Activated CD8-positive, alpha-beta memory T cell treated with anti-CD3 and anti-CD28 coated beads, Interleukin-2, amount 10 ng/mL, durations not matched to agents 7 days and 5 days (primary cell): ENCODE measurements around the gene RSBN1L. TPM values are rescaled to one million over a fixed set of nuclear protein-coding genes. Genes with fewer than 3 reads are reported as not detected.
"Not testable (repeated sequence)": the region's sequence is repeated elsewhere in the genome, so short reads cannot be mapped to it uniquely, and the experiment has no call there.

ENCODE experiments used
- ATAC-seq: fragments of 150-1000 bp; cut with Tn5 transposase; one replicate; pipeline ENCODE4 v1.10.0; 2021; ENCODE audit warnings: moderate library complexity
- CTCF ChIA-PET: fragments of 350-600 bp; sonication (Branson Sonifier 250); formaldehyde crosslinking; loops from one replicate; lab custom pipeline; 2021; ENCODE audit warnings: antibody characterized with exemption; lab: Charles Lee
- DNase-seq: peaks from one replicate; pipeline ENCODE4 v3.0.0-alpha.2; 2020
- H3K27ac Mint-ChIP-seq: one replicate; pipeline ENCODE4 v1.8.0; 2021; ENCODE audit warnings: mild to moderate bottlenecking, mixed read lengths
- H3K27me3 Mint-ChIP-seq: one replicate; pipeline ENCODE4 v1.8.0; 2021; ENCODE audit warnings: mixed read lengths
- H3K36me3 Mint-ChIP-seq: one replicate; pipeline ENCODE4 v1.8.0; 2021; ENCODE audit warnings: mild to moderate bottlenecking, mixed read lengths
- H3K4me1 Mint-ChIP-seq: one replicate; pipeline ENCODE4 v1.8.0; 2021; ENCODE audit warnings: mixed read lengths
- H3K4me3 Mint-ChIP-seq: one replicate; pipeline ENCODE4 v1.8.0; 2021; ENCODE audit warnings: mild to moderate bottlenecking, moderate library complexity, mixed read lengths
- H3K9me3 Mint-ChIP-seq: one replicate; pipeline ENCODE4 v1.8.0; 2022; ENCODE audit warnings: low read depth, mixed read lengths
- total RNA-seq, 2 experiments: library from RNA; stranded (reverse); gene quantifications; one replicate each; pipeline ENCODE4 v1.2.3, GENCODE V29; 2021

The RSBN1L gene
- total RNA-seq, 2 experiments from 2014 or later: 23.3 to 26.7 TPM

DNA sequence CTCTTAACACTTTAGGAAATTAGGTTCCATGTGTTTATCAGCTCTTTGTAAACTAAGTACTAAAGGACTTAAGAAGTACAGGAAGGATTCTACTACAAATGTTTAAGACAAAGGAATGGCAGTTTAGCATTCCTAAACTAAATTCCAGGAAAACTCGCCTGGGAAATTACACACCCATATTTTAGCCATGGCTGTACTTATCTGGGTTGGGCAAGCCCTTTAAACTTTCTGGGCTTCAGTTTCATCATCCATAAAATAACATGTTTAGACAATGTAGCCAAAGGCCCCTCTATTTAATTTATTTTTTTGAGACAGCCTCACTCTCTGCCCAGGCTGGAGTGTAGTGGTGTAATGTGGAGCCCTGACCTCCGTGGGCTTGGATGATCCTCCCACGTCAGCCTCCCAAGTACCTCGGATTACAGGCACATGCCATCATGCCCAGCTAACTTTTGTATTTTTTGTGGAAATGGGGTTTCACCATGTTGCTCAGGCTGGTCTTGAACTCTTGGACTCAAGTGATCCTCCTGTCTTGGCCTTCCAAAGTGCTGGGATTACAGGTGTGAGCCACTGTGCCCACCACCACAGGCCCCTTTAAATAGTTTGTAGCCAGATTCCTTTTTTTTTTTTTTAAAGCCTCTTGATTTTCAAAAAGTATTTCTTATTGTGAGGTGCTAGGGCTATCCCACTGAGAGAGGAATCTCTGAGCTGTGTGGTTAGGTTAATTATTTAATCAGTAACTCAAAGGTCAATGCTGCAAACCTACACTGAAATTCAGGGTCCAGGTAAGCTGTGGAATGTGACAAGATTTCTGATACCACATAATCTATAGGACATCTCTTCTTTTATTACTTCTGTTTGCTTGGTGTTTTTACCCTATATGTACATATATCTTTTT lies 69.9 kb downstream of the RSBN1L start:
- Mint-ChIP-seq H3K9me3 (no peaks in the 10 kb centered on the region), H3K4me1 (peaks cover 4% of the 10 kb centered on the region), H3K4me3 (no peak overlapping the region), H3K27ac (no peak overlapping the region), H3K36me3 (peaks cover 11% of the 10 kb centered on the region), H3K27me3 (no peaks in the 10 kb centered on the region)
- no peak for ATAC-seq
- DNase-seq: no peak
- CTCF ChIA-PET: interaction anchor here (1.4 to 3.3 kb wide), 2 partner anchors 22 to 115 kb away, joined by 3 to 12 read pairs; no protein-coding TSS in a partner anchor

DNA sequence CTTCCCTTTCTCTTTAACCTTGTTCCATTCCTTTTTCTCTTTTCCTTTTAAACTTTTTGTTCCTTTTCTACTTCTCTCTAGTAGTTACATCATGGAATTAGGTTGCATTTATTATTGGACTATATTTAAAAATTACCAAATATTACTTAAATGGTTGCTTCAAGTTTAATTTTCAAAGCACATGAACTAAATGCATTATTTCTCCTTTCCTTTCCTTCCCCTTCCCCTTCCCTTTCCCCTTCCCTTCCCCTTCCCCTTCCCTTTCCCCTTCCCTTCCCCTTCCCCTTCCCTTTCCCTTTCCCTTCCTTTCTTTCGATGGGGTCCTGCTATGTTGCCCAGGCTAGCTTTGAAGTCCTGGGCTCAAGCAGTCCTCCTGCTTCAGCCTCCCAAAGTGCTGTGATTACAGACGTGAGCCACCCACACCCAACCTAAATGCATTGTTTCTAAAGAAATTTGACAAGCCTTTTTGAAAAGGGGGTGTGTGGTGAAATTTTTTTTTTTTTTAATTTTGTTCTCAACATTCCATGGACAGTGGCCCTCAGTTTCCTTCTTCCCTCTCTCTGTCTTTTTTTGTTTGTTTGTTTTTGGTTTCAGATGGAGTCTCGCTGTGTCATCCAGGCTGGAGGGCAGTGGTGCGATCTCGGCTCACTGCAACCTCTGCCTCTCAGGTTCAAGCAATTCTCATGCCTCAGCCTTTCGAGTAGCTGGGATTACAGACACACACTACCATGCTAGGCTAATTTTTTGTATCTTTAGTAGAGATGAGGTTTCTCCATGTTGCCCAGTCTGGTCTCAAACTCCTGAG lies 70.7 kb downstream of the RSBN1L start:
- no peak overlapping the region for H3K27ac Mint-ChIP-seq
- peaks cover 5% of the 10 kb centered on the region for H3K4me1 Mint-ChIP-seq
- no peaks in the 10 kb centered on the region for H3K27me3 Mint-ChIP-seq
- DNase-seq: no peak
- H3K9me3 Mint-ChIP-seq: no peaks in the 10 kb centered on the region
- no peak overlapping the region for H3K4me3 Mint-ChIP-seq
- H3K36me3 Mint-ChIP-seq: peaks cover 11% of the 10 kb centered on the region
- CTCF ChIA-PET: interaction anchor here (0.6 to 3.3 kb wide), 3 partner anchors 21 to 118 kb away, joined by 3 to 12 read pairs (median 3); no protein-coding TSS in a partner anchor
- ATAC-seq: no peak

DNA sequence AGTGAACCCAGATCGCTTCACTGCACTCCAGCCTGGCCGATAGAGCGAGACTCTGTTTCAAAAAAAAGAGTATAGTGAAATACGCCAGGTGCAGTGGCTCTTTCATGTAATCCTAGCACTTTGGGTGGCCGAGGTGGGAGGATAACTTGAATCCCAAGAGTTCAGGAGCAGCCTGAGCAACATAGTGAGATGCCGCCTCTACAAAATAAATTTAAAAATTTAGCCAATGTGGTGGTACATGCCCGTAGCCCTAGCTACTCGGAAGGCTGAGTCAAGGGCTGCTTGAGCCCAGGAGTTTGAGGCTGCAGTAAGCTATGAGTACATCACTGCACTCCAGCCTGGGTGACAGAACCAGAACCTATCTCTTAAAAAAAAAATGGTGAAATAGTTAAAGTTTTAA lies 74.1 kb downstream of the RSBN1L start:
- Mint-ChIP-seq H3K4me3 (no peak overlapping the region), H3K27me3 (no peaks in the 10 kb centered on the region), H3K27ac (no peak overlapping the region), H3K4me1 (peaks cover 2% of the 10 kb centered on the region), H3K36me3 (peaks cover 19% of the 10 kb centered on the region), H3K9me3 (no peaks in the 10 kb centered on the region)
- DNase-seq (no peak), ATAC-seq (no peak)
- CTCF ChIA-PET: no interaction called here

DNA sequence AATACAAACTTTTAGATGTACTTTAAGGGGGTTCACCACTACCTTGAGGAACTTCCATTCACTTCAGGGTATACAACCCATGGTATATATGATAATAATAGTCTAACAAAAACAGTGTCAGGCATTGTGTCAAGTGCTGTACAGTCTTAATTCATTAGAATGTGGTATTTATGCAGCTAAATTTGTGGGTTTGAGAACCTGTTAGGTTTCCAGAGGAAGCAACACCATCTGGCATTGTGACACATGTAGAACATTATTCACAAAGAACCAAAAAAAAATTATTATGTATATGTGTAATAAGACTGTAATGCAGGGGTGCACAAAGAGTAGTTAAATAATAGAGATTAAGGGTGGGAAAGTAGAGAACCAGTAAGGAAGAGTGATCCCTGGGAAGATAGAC lies 75.6 kb downstream of the RSBN1L start:
- Mint-ChIP-seq H3K27me3 (no peaks in the 10 kb centered on the region), H3K4me1 (peaks cover 2% of the 10 kb centered on the region), H3K27ac (peak overlapping the region; percentile 50), H3K9me3 (no peaks in the 10 kb centered on the region), H3K36me3 (peaks cover 27% of the 10 kb centered on the region), H3K4me3 (no peak overlapping the region)
- CTCF ChIA-PET: no interaction called here
- no peak for ATAC-seq
- no peak for DNase-seq

DNA sequence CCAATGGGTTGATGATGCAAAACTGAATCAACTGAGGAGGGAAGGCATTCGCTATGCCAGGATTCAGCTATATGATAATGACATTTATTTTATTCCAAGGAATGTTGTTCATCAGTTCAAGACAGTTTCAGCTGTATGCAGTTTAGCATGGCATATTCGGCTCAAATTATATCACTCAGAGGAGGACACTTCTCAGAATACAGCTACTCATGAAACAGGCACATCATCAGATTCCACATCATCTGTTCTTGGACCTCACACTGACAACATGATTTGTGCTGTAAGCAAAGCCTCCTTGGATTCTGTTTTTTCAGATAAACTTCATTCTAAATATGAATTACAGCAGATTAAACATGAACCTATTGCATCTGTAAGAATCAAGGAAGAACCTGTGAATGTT lies 82.3 kb downstream of the RSBN1L start:
- H3K4me1 Mint-ChIP-seq: no peaks in the 10 kb centered on the region
- ATAC-seq (no peak), DNase-seq (no peak)
- no peak overlapping the region for H3K4me3 Mint-ChIP-seq
- no peaks in the 10 kb centered on the region for H3K27me3 Mint-ChIP-seq
- H3K27ac Mint-ChIP-seq: no peak overlapping the region
- H3K9me3 Mint-ChIP-seq: no peaks in the 10 kb centered on the region
- peaks cover 42% of the 10 kb centered on the region for H3K36me3 Mint-ChIP-seq
- CTCF ChIA-PET: interaction anchor here (1.5 kb wide), 1 partner anchor 19 kb away, joined by 8 read pairs; no protein-coding TSS in a partner anchor

DNA sequence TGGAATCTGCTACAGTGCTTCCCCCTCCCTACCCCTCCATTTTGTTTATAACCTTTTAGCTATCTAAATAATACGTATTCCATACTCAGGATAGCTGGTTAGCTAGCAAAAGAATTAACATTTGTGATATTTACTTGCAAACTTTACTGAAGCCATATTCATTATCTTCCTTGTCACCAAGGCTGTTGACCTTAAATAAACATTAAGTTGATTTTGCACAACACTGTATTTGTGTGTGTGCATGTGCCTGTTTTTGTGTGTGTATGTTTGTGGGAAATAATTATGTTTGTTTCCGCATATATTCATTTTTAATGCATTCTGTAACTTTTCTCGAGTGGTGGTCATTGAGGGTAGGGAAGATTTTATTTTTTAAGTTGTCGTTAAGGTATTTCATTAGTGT lies 86.1 kb downstream of the RSBN1L start:
- H3K9me3 Mint-ChIP-seq: no peaks in the 10 kb centered on the region
- no peaks in the 10 kb centered on the region for H3K4me1 Mint-ChIP-seq
- DNase-seq (no peak), ATAC-seq (no peak)
- peaks cover 45% of the 10 kb centered on the region for H3K36me3 Mint-ChIP-seq
- H3K27ac Mint-ChIP-seq: no peak overlapping the region
- no peaks in the 10 kb centered on the region for H3K27me3 Mint-ChIP-seq
- H3K4me3 Mint-ChIP-seq: no peak overlapping the region
- CTCF ChIA-PET: no interaction called here

DNA sequence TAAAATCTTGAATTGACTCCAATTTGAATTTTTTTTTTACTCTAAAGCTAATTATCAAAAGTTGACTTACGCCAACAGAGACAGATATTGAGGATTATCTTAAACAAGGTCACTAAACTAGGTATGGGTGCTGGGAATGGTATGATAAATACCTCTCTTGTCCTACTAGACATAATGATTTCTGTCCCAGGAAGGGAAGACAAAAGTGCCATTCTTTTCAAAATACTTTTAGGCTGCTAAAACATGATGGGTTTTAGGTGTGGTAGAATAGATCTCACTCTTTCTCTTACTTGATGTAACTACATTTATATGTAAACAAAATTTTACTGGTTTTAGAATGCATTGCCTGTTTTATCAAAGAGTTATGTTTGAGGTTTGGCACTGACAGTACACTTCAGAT lies 86.9 kb downstream of the RSBN1L start:
- Mint-ChIP-seq H3K4me3 (no peak overlapping the region), H3K27me3 (no peaks in the 10 kb centered on the region), H3K4me1 (no peaks in the 10 kb centered on the region), H3K27ac (no peak overlapping the region), H3K9me3 (no peaks in the 10 kb centered on the region), H3K36me3 (peaks cover 43% of the 10 kb centered on the region)
- CTCF ChIA-PET: no interaction called here
- no peak for DNase-seq
- ATAC-seq: no peak

DNA sequence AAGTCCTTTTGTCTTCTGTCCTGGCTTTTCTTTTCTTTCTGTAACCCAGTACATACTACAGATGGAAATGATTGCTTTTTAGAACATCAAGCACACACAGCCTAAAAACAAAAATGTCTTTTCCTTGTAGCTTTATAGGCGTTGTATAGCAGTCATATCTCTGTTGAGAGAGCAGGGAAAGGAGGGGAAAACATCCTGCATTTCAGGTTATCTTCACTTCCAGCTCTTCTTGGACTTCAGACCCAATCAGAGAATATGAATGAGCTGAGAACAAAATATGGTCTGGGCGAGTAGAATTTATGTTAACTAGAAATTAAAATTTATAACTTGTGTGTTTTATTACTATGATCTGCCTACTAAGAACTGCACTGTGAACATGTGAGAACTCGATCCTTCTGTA lies 87.3 kb downstream of the RSBN1L start:
- CTCF ChIA-PET: no interaction called here
- H3K27ac Mint-ChIP-seq: no peak overlapping the region
- peaks cover 1% of the 10 kb centered on the region for H3K4me1 Mint-ChIP-seq
- ATAC-seq: no peak
- no peaks in the 10 kb centered on the region for H3K9me3 Mint-ChIP-seq
- H3K4me3 Mint-ChIP-seq: no peak overlapping the region
- peaks cover 39% of the 10 kb centered on the region for H3K36me3 Mint-ChIP-seq
- no peak for DNase-seq
- H3K27me3 Mint-ChIP-seq: no peaks in the 10 kb centered on the region

DNA sequence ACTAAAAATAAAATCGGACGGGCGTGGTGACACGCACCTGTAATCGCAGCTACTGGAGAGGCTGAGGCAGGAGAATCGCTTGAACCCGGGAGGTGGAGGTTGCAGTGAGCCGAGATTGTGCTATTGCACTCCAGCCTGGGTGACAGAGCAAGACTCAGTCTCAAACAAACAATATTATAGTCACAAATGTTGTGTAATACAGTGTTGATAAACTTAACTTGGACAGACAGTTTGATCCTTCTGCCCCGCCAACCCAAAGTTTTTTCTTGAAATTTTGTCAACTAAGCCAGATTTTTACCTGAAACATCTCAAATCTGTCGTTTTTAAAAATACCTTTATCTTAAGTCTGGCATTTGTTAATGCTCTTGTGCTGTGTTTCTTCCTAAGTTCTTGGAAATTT lies 88.2 kb downstream of the RSBN1L start:
- ATAC-seq, H3K9me3 Mint-ChIP-seq, H3K27me3 Mint-ChIP-seq, DNase-seq, H3K4me3 Mint-ChIP-seq, H3K4me1 Mint-ChIP-seq, H3K27ac Mint-ChIP-seq, CTCF ChIA-PET: not testable (repeated sequence)
- H3K36me3 Mint-ChIP-seq: peaks cover 36% of the 10 kb centered on the region

DNA sequence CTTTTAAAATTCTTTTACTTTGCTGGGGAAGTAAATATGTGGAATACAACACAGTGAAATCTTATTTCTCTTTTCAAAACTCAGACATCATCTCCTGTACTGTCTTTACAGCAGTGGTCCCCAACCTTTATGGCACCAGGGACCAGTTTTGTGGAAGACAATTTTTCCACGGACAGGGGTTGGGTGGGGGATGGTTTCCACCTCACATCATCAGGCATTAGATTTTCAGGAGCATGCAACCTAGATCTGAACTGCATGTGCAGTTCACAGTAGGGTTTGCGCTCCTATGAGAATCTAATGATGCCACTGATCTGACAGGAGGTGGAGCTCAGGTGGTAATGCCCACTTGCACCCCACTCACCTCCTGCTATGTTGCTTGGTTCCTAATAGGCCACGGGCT lies 89.8 kb downstream of the RSBN1L start:
- peaks cover 32% of the 10 kb centered on the region for H3K36me3 Mint-ChIP-seq
- H3K27me3 Mint-ChIP-seq: no peaks in the 10 kb centered on the region
- H3K4me1 Mint-ChIP-seq: peaks cover 3% of the 10 kb centered on the region
- no peak overlapping the region for H3K27ac Mint-ChIP-seq
- DNase-seq (no peak), ATAC-seq (no peak)
- no peaks in the 10 kb centered on the region for H3K9me3 Mint-ChIP-seq
- H3K4me3 Mint-ChIP-seq: no peak overlapping the region
- CTCF ChIA-PET: interaction anchor here (0.6 kb wide), 1 partner anchor 85 kb away, joined by 3 read pairs; no protein-coding TSS in a partner anchor

DNA sequence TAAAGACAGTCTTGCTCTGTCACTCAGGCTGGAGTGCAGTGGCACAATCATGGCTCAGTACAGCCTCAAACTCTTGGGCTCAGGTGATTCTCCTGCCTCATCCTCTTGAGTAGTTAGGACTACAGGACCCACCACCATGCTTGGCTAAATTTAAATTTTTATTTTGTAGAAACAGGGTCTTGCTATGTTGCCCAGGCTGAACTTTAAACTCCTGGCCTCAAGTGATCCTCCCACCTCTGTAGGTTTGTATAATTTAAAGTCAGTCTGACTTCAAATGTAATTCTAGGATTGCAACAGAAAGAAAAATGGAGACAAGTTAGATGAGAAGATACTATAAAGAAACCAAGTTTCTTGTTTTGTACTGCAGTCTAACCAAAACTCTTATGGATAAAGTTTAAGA lies 90.5 kb downstream of the RSBN1L start:
- no peaks in the 10 kb centered on the region for H3K9me3 Mint-ChIP-seq

DNA sequence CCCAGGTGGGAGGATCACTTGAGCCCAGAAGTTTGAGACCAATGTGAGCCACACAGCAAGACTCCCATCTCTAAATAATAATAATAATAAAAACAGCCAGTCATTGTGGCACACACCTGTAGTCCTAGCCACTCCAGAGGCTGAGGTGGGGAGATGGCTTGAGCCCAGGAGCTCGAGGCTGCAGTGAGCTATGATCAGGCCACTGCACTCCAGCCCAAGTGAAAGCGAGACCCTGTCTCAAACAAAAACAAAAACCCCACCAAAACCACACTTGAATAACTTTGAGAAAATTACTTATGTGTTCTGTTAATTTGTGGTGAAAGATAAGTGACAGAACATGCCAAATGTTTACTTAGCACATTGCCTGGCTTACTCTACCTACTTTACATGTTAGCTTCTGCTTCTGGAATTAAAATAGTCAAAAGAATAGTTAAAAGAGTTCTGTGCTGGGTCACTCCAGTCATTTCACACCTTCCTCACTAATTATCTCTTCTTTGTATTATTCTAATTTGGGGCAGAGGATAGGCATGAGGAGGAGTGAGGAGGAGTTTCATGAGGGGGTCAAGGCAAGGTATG lies 92.2 kb downstream of the RSBN1L start:
- Mint-ChIP-seq H3K27me3 (no peaks in the 10 kb centered on the region), H3K36me3 (peaks cover 24% of the 10 kb centered on the region), H3K4me1 (peaks cover 3% of the 10 kb centered on the region), H3K9me3 (no peaks in the 10 kb centered on the region), H3K4me3 (no peak overlapping the region), H3K27ac (peak overlapping the region; percentile 31)
- CTCF ChIA-PET: interaction anchor here (0.8 to 1.2 kb wide), 2 partner anchors 22 to 29 kb away, joined by 3 read pairs; no protein-coding TSS in a partner anchor
- no peak for DNase-seq
- ATAC-seq: no peak

More for the DNA sequence above, 90.5 kb downstream of the RSBN1L start:
- no peaks in the 10 kb centered on the region for H3K27me3 Mint-ChIP-seq
- no peak for DNase-seq
- ATAC-seq: no peak
- H3K4me1 Mint-ChIP-seq: peaks cover 3% of the 10 kb centered on the region
- H3K27ac Mint-ChIP-seq: no peak overlapping the region
- peaks cover 32% of the 10 kb centered on the region for H3K36me3 Mint-ChIP-seq
- CTCF ChIA-PET: no interaction called here
- H3K4me3 Mint-ChIP-seq: no peak overlapping the region

DNA sequence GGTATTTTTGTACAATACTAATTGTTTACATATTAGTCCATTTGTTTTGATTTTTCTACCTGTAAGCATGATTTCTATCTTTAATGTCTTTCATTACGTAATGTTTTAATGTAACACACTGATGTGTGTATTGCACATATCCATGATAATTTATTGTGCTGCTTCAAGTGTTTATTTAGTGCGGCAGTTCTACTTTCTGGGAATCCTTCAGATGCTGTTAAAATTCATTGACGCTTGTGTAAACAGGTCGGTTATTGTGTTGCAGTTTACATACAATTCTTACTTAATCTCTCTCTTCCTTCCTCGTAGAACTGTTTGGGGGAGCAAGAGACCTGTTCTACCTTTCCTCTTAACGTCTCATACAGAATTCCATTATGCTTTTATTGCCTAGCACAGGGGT lies 95.1 kb downstream of the RSBN1L start:
- H3K4me3 Mint-ChIP-seq: no peak overlapping the region
- peaks cover 19% of the 10 kb centered on the region for H3K36me3 Mint-ChIP-seq
- CTCF ChIA-PET: no interaction called here
- DNase-seq (no peak), ATAC-seq (no peak)
- H3K27me3 Mint-ChIP-seq: no peaks in the 10 kb centered on the region
- peaks cover 14% of the 10 kb centered on the region for H3K4me1 Mint-ChIP-seq
- no peaks in the 10 kb centered on the region for H3K9me3 Mint-ChIP-seq
- H3K27ac Mint-ChIP-seq: no peak overlapping the region
